ENCODE measurements around the gene PFN1.

PFN1 gene

DNA sequence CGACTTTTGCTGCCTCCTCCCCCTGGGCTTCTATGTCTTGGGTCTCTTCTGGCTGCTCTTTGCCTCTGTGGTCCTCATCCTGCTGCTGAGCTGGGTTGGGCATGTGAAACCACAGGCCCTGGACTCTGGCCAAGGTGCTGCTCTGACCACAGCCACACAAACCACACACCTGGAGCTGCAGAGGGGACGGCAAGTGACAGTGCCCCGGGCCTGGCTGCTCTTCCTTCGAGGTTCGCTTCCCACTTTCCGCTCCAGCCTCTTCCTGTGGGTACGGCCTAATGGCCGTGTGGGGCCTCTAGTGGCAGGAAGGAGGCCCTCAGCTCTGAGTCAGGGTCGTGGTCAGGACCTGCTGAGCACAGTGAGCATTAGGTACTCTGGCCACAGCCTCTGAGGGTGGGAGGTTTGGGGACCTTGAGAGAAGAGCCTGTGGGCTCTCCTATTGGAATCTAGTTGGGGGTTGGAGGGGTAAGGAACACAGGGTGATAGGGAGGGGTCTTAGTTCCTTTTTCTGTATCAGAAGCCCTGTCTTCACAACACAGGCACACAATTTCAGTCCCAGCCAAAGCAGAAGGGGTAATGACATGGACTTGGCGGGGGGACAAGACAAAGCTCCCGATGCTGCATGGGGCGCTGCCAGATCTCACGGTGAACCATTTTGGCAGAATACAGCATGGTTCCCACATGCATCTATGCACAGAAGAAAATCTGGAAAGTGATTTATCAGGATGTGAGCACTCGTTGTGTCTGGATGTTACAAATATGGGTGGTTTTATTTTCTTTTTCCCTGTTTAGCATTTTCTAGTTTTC lies 14.0 kb downstream of the PFN1 start:
- peaks cover 18% of the 10 kb centered on the region for H3K4me1 ChIP-seq (ENCODE audit: low read length)
- H3K4me3 ChIP-seq (ENCODE audit: low read length): no peak overlapping the region
- peak; percentile 69 for DNase-seq
- no peak overlapping the region for H2AFZ ChIP-seq (ENCODE audit: low read length)
- peak overlapping the region; percentile 46; the same call in 1 of the 2 replicates for H3K4me2 ChIP-seq (ENCODE audit: low read depth, low read length)
- TF ChIP-seq CTCF (IDR thresholded peaks at IDR 0.05; ENCODE audit: low read length): 0 out of 2 replicates have a peak, but pooled peaks have one; percentile 10
- no peak for TF ChIP-seq EZH2phosphoT487 (IDR thresholded peaks at IDR 0.05; ENCODE audit: low read length)
- no peaks in the 10 kb centered on the region for H3K9me3 ChIP-seq (replicated peaks; ENCODE audit: insufficient read depth, low read length)
- no peaks in the 10 kb centered on the region for H3K36me3 ChIP-seq (replicated peaks; ENCODE audit: insufficient read depth, low read length)
- no peaks in the 10 kb centered on the region for H3K9me2 ChIP-seq (replicated peaks; ENCODE audit: insufficient read depth, low read length)
- no peak overlapping the region for H3K9ac ChIP-seq (ENCODE audit: low read length)
- no peak overlapping the region for H3K27ac ChIP-seq (ENCODE audit: low read length)
- no peaks in the 10 kb centered on the region for H3K27me3 ChIP-seq (replicated peaks; ENCODE audit: insufficient read depth, low read length)
- peaks cover 9% of the 10 kb centered on the region for H3F3A ChIP-seq (ENCODE audit: insufficient read depth, low read length)
- no peaks in the 10 kb centered on the region for H4K20me1 ChIP-seq (ENCODE audit: insufficient read depth, low read length)
- peaks cover 22% of the 10 kb centered on the region for H3K79me2 ChIP-seq (ENCODE audit: low read length)

DNA sequence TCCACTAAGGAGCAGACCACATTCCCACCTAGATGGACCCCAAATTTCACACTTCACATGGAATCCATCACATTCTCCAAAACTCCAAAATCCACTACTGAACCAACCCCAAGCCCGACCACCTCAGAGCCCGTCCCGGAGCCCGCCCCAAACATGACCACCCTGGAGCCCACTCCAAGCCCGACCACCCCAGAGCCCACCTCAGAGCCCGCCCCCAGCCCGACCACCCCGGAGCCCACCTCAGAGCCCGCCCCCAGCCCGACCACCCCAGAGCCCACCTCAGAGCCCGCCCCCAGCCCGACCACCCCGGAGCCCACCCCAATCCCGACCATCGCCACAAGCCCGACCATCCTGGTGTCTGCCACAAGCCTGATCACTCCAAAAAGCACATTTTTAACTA lies 14.7 kb downstream of the PFN1 start:
- Histone ChIP-seq H3K36me3 (replicated peaks; ENCODE audit: insufficient read depth, low read length) (no peaks in the 10 kb centered on the region), H4K20me1 (ENCODE audit: insufficient read depth, low read length) (no peaks in the 10 kb centered on the region), H3K4me2 (ENCODE audit: low read depth, low read length) (no peak overlapping the region), H3K9me3 (replicated peaks; ENCODE audit: insufficient read depth, low read length) (no peaks in the 10 kb centered on the region), H2AFZ (ENCODE audit: low read length) (no peak overlapping the region), H3K79me2 (ENCODE audit: low read length) (peaks cover 14% of the 10 kb centered on the region), H3K27me3 (replicated peaks; ENCODE audit: insufficient read depth, low read length) (no peaks in the 10 kb centered on the region), H3K9ac (ENCODE audit: low read length) (no peak overlapping the region), H3F3A (ENCODE audit: insufficient read depth, low read length) (peaks cover 9% of the 10 kb centered on the region), H3K9me2 (replicated peaks; ENCODE audit: insufficient read depth, low read length) (no peaks in the 10 kb centered on the region), H3K27ac (ENCODE audit: low read length) (no peak overlapping the region), H3K4me3 (ENCODE audit: low read length) (no peak overlapping the region), H3K4me1 (ENCODE audit: low read length) (peaks cover 14% of the 10 kb centered on the region)
- TF ChIP-seq CTCF (IDR thresholded peaks at IDR 0.05; ENCODE audit: low read length): no peak
- TF ChIP-seq EZH2phosphoT487 (IDR thresholded peaks at IDR 0.05; ENCODE audit: low read length): no peak
- no peak for TF ChIP-seq EZH2 (optimal IDR thresholded peaks at IDR 0.05; ENCODE audit: low read depth, low read length)
- DNase-seq: no peak

DNA sequence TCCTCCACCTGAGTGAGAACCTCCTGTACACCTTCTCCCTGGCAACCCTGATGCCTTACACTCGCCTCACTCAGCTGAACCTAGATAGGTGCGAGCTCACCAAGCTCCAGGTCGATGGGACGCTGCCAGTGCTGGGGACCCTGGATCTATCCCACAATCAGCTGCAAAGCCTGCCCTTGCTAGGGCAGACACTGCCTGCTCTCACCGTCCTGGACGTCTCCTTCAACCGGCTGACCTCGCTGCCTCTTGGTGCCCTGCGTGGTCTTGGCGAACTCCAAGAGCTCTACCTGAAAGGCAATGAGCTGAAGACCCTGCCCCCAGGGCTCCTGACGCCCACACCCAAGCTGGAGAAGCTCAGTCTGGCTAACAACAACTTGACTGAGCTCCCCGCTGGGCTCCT lies 15.6 kb downstream of the PFN1 start:
- peaks cover 9% of the 10 kb centered on the region for H3F3A ChIP-seq (ENCODE audit: insufficient read depth, low read length)
- no peak overlapping the region for H3K4me2 ChIP-seq (ENCODE audit: low read depth, low read length)
- no peak overlapping the region for H2AFZ ChIP-seq (ENCODE audit: low read length)
- peaks cover 6% of the 10 kb centered on the region; the same call in 1 of the 2 replicates for H3K79me2 ChIP-seq (ENCODE audit: low read length)
- TF ChIP-seq CTCF (IDR thresholded peaks at IDR 0.05; ENCODE audit: low read length) (no peak), EZH2phosphoT487 (IDR thresholded peaks at IDR 0.05; ENCODE audit: low read length) (no peak), EZH2 (optimal IDR thresholded peaks at IDR 0.05; ENCODE audit: low read depth, low read length) (no peak)
- no peak overlapping the region for H3K4me3 ChIP-seq (ENCODE audit: low read length)
- peaks cover 9% of the 10 kb centered on the region for H3K4me1 ChIP-seq (ENCODE audit: low read length)
- H4K20me1 ChIP-seq (ENCODE audit: insufficient read depth, low read length): no peaks in the 10 kb centered on the region
- H3K9ac ChIP-seq (ENCODE audit: low read length): no peak overlapping the region
- no peaks in the 10 kb centered on the region for H3K36me3 ChIP-seq (replicated peaks; ENCODE audit: insufficient read depth, low read length)
- no peaks in the 10 kb centered on the region for H3K27me3 ChIP-seq (replicated peaks; ENCODE audit: insufficient read depth, low read length)
- H3K9me2 ChIP-seq (replicated peaks; ENCODE audit: insufficient read depth, low read length): no peaks in the 10 kb centered on the region
- DNase-seq: no peak
- no peak overlapping the region for H3K27ac ChIP-seq (ENCODE audit: low read length)
- H3K9me3 ChIP-seq (replicated peaks; ENCODE audit: insufficient read depth, low read length): no peaks in the 10 kb centered on the region

All from MM.1S (cell line).